Activated T-cell treated with anti-CD3 and anti-CD28 coated beads, Interleukin-2, amount 50 U/mL, for 4 hours (primary cell): ENCODE results near the gene RSPH4A. TPM values are rescaled to one million over a fixed set of nuclear protein-coding genes. Genes with fewer than 3 reads are reported as not detected.
"Not testable (repeated sequence)": the region's sequence is repeated elsewhere in the genome, so short reads cannot be mapped to it uniquely, and the experiment has no call there.

Experiments used
- ATAC-seq, 2 donors: fragments of 200-7000 bp; cut with Tn5 transposase; one replicate each; pipeline ENCODE4 v1.10.0; 2021
- DNase-seq: peaks from one replicate; pipeline ENCODE4 v3.0.0-alpha.2; 2020
- H3K27me3 Mint-ChIP-seq: one replicate; pipeline ENCODE4 v1.8.0; 2021; ENCODE audit warnings: low read depth, mixed read lengths
- H3K36me3 Mint-ChIP-seq: one replicate; pipeline ENCODE4 v1.8.0; 2022; ENCODE audit warnings: mixed read lengths; ENCODE audit not compliant: insufficient read depth
- H3K4me1 Mint-ChIP-seq: one replicate; pipeline ENCODE4 v1.8.0; 2021; ENCODE audit warnings: low read depth, mixed read lengths
- H3K4me3 Mint-ChIP-seq: one replicate; pipeline ENCODE4 v1.8.0; 2021; ENCODE audit warnings: mild to moderate bottlenecking, moderate library complexity, mixed read lengths
- H3K9me3 Mint-ChIP-seq: one replicate; pipeline ENCODE4 v1.8.0; 2021; ENCODE audit warnings: mixed read lengths
- total RNA-seq, 3 donors: library from RNA; stranded (reverse); gene quantifications; one replicate each; pipeline ENCODE4 v1.2.1, GENCODE V29; 2021

RSPH4A gene
- total RNA-seq, 3 donors from 2014 or later, result 0.29 to 0.43 (median 0.40) TPM

DNA sequence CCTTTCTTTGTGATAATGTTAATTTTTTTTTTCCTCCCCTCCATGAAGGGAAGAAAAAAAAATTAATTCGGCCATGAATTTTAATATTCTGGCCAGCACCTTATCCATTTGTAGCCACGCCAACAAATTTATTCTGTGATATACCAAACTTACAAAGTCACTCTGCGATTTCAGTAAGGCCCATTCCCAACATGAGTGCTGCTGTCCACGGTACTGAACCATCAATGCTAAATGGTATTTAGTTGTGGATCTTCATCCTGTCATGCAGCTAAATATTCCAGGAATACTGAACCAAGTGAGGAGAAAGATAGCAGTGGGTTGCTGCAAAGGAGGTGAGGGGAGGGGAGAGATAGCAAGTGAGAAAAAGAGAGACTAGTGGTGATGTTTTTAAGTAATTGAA lies 19.5 kb upstream of the RSPH4A start:
- no peaks in the 10 kb centered on the region for H3K9me3 Mint-ChIP-seq
- no peak overlapping the region for H3K4me3 Mint-ChIP-seq
- ATAC-seq, result no peak
- H3K27me3 Mint-ChIP-seq, result no peaks in the 10 kb centered on the region
- H3K4me1 Mint-ChIP-seq, result no peaks in the 10 kb centered on the region
- H3K36me3 Mint-ChIP-seq, result peaks cover 50% of the 10 kb centered on the region
- DNase-seq, result no peak

DNA sequence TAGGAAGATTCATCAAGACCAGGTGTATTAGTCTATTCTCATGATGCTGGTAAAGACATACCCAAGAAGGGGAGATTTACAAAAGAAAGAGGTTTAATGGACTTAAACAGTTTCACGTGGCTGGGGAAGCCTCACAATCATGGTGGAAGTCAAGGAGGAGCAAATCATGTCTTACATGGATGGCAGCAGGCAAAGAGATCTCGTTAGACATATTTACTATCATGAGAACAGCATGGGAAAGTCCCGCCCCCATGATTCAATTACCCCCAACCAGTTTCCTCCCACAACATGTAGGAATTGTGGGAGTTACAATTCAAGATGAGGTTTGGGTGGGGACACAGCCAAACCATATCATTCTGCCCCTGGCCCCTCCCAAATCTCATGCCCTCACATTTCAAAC lies 12.4 kb upstream of the RSPH4A start:
- H3K27me3 Mint-ChIP-seq, ATAC-seq, DNase-seq, H3K4me3 Mint-ChIP-seq, H3K4me1 Mint-ChIP-seq: not testable (repeated sequence)
- Mint-ChIP-seq H3K36me3 (peaks cover 34% of the 10 kb centered on the region), H3K9me3 (peaks cover 13% of the 10 kb centered on the region)

GRCh38 chr6:116604868-116605267 lies 11.4 kb upstream of the RSPH4A start:
- H3K27me3 Mint-ChIP-seq, DNase-seq, H3K4me1 Mint-ChIP-seq, H3K4me3 Mint-ChIP-seq, ATAC-seq: not testable (repeated sequence)
- peaks cover 30% of the 10 kb centered on the region for H3K36me3 Mint-ChIP-seq
- peaks cover 13% of the 10 kb centered on the region for H3K9me3 Mint-ChIP-seq

DNA sequence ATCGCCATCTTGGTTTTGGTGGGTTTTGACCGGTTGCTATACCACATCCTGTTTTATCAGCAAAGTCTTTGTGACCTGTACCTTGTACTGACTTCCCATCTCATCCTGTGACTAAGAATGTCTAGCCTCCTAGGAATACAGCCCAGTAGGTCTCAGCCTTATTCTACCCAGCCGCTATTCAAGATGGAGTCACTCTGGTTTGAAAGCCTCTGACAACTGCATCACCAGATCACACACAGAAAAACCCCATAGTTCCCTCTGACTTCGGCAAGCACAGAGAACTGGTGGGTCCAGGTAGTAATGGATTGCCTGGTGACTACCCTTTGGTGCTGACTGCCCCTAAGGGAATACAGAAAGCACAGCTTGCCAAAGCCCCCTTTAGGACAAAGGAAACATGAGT lies 10.3 kb upstream of the RSPH4A start:
- no peak overlapping the region for H3K4me3 Mint-ChIP-seq
- DNase-seq, result no peak

GRCh38 chr6:116611056-116611455 lies 5.2 kb upstream of the RSPH4A start:
- ATAC-seq (no peak), DNase-seq (no peak)
- Mint-ChIP-seq H3K4me1 (peaks cover 3% of the 10 kb centered on the region), H3K36me3 (no peaks in the 10 kb centered on the region), H3K4me3 (no peak overlapping the region), H3K27me3 (peaks cover 4% of the 10 kb centered on the region), H3K9me3 (no peaks in the 10 kb centered on the region)

More for the DNA sequence above, 10.3 kb upstream of the RSPH4A start:
- ATAC-seq, result no peak
- Mint-ChIP-seq H3K36me3 (peaks cover 25% of the 10 kb centered on the region), H3K4me1 (no peaks in the 10 kb centered on the region), H3K9me3 (peaks cover 13% of the 10 kb centered on the region), H3K27me3 (no peaks in the 10 kb centered on the region)

DNA sequence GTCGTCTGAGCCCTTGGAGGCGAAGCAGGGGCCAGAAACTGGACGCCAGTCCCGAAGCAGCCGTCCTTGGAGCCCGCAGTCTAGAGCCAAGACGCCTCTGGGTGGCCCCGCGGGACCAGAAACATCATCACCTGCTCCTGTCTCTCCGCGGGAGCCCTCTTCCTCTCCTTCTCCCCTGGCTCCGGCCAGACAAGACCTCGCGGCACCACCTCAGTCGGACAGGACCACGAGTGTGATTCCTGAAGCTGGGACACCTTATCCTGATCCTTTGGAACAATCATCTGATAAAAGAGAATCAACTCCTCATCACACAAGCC lies 416 bp downstream of the RSPH4A start:
- Mint-ChIP-seq H3K4me1 (peaks cover 16% of the 10 kb centered on the region), H3K9me3 (no peaks in the 10 kb centered on the region), H3K4me3 (peak overlapping the region; percentile 86), H3K27me3 (peaks cover 8% of the 10 kb centered on the region), H3K36me3 (no peaks in the 10 kb centered on the region)
- ATAC-seq (peak; percentile 45 to 63), DNase-seq (no peak)

DNA sequence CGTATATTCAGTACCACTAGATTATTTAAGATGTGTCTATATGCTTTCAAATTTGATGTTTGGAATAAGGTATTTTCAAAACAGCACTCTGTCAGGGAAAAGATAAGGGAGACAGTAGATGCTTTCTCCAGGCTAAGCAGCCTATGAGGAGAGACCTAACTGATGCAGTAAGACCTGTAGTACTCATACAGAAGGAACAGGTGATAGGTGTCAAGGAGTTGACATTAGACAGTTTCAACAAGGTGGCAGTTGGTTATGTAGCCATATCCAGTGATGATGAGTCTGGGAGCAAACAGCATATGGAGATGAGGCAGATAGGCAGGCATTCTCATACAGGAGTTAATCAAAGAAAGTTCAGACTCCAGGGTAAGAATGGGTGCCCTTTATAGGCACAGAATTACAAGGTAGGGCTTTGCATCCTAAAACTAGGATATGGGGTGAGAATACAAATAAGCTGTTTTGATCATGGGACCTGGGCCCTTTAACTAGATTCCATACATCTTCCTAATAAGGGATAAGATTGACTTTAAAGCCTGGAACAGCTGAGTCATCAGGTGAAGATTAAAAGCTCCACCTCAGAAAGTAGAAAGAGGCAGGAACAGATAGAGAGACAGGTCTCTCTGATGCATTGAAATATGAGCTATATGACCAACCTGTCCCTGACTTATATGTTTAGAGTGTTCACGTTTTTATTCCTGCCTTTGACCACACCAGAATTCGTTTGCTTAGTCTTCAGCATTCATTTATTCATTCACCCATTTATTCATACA lies 7.9 kb downstream of the RSPH4A start:
- H3K27me3 Mint-ChIP-seq, result no peaks in the 10 kb centered on the region
- no peak overlapping the region for H3K4me3 Mint-ChIP-seq
- H3K36me3 Mint-ChIP-seq, result peaks cover 3% of the 10 kb centered on the region
- DNase-seq, result no peak
- no peaks in the 10 kb centered on the region for H3K9me3 Mint-ChIP-seq
- no peak for ATAC-seq
- H3K4me1 Mint-ChIP-seq, result no peaks in the 10 kb centered on the region

DNA sequence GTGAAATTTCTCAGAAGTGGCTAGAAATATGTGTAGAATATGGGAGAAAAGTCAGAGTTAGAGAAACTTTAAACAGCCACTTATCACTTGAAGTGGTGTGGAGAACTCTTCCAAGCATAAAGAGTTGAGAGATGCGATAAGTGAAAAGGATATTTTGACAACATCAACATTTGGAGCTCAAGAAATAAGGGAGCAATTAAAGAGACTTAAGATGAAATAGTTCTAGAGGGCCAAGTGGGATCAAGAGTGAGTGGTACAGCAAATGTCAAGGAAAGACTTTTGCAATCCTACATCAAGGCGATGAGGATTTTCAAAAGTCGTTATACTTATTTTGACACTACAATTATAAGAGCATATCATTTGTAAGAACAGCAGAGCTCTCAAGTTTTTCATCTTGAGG lies 9.6 kb downstream of the RSPH4A start:
- Mint-ChIP-seq H3K4me1 (peaks cover 5% of the 10 kb centered on the region), H3K36me3 (peaks cover 3% of the 10 kb centered on the region), H3K4me3 (no peak overlapping the region), H3K9me3 (no peaks in the 10 kb centered on the region), H3K27me3 (no peaks in the 10 kb centered on the region)
- DNase-seq (no peak), ATAC-seq (no peak)

- H3K4me1 Mint-ChIP-seq, result peaks cover 5% of the 10 kb centered on the region
- H3K4me3 Mint-ChIP-seq, result no peak overlapping the region
- DNase-seq, result no peak
- ATAC-seq, result no peak
- H3K9me3 Mint-ChIP-seq, result no peaks in the 10 kb centered on the region
- no peaks in the 10 kb centered on the region for H3K27me3 Mint-ChIP-seq
- peaks cover 18% of the 10 kb centered on the region for H3K36me3 Mint-ChIP-seq
These were observed 13.3 kb downstream of the RSPH4A start for GRCh38 chr6:116629563-116629981.

GRCh38 chr6:116631379-116631990 lies 15.2 kb downstream of the RSPH4A start:
- no peak for DNase-seq
- peaks cover 5% of the 10 kb centered on the region for H3K4me1 Mint-ChIP-seq
- no peak for ATAC-seq
- H3K27me3 Mint-ChIP-seq, result no peaks in the 10 kb centered on the region
- H3K36me3 Mint-ChIP-seq, result peaks cover 22% of the 10 kb centered on the region
- no peak overlapping the region for H3K4me3 Mint-ChIP-seq
- no peaks in the 10 kb centered on the region for H3K9me3 Mint-ChIP-seq

DNA sequence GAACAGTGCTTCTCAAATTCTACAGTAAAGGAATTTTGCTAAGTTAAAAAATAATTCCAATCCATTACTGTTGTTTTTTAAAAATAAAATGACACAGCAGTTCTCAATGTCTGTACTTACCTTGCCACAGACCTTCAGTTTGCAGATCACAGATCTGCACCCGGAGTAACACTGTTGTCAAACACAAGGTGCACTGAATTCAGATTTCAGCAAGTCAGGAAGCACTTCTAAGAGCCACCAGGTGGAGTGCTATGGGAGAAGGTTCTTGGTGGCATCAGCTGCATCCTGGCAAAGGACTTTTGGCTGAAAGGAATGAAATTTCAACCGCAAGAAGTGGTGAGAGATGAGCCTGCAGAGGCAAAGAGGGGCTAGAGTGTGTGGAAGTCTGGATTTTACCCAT lies 17.4 kb downstream of the RSPH4A start:
- peaks cover 5% of the 10 kb centered on the region for H3K4me1 Mint-ChIP-seq
- ATAC-seq (no peak), DNase-seq (no peak)
- no peak overlapping the region for H3K4me3 Mint-ChIP-seq
- no peaks in the 10 kb centered on the region for H3K27me3 Mint-ChIP-seq
- H3K36me3 Mint-ChIP-seq, result peaks cover 22% of the 10 kb centered on the region
- H3K9me3 Mint-ChIP-seq, result no peaks in the 10 kb centered on the region

GRCh38 chr6:116648156-116648555 lies 31.9 kb downstream of the RSPH4A start:
- H3K4me3 Mint-ChIP-seq, result no peak overlapping the region
- peaks cover 7% of the 10 kb centered on the region for H3K4me1 Mint-ChIP-seq
- peaks cover 19% of the 10 kb centered on the region for H3K36me3 Mint-ChIP-seq
- no peaks in the 10 kb centered on the region for H3K27me3 Mint-ChIP-seq
- no peak for ATAC-seq
- H3K9me3 Mint-ChIP-seq, result no peaks in the 10 kb centered on the region
- DNase-seq, result no peak

DNA sequence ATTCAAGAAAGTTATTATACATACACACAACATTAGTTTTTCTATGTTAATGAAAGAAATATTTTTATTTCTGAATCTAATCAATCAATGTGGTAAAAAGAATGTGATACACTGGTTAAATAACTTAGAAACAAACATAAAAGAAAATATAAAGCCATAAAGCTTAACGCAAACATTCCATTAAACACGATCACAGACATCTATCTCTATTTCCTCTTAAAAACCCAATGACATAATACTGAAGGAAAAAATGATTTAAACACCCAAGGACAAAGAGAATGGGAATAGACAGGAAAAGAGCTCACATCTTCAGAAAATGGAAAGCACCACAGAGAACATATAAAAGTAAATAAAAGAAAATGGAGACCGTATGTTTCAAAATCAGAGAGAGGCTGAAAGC lies 32.9 kb downstream of the RSPH4A start:
- Mint-ChIP-seq H3K36me3 (peaks cover 14% of the 10 kb centered on the region), H3K9me3 (no peaks in the 10 kb centered on the region), H3K4me3 (no peak overlapping the region), H3K4me1 (peaks cover 7% of the 10 kb centered on the region), H3K27me3 (no peaks in the 10 kb centered on the region)
- DNase-seq, result no peak
- ATAC-seq, result no peak

DNA sequence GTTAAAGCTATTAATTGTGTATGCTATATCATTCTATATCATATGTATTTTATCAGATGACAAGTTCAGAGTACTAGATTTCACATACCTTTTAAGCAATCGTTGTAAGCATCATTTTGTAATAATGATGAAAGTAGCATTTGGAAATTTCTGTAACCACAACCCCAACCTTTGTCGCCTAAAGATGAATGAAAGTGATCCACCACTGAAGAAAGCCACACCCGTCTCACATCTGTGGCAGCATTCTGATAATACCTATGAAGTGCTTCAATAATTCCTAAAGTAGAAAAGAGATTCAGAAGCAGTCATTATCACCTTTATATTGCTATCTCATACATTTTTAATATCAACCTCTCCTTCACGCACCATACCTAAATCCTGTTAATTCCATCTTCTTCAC lies 35.6 kb downstream of the RSPH4A start:
- H3K9me3 Mint-ChIP-seq, result no peaks in the 10 kb centered on the region
- DNase-seq (no peak), ATAC-seq (no peak)
- peaks cover 7% of the 10 kb centered on the region for H3K4me1 Mint-ChIP-seq
- no peak overlapping the region for H3K4me3 Mint-ChIP-seq
- H3K27me3 Mint-ChIP-seq, result no peaks in the 10 kb centered on the region
- peaks cover 13% of the 10 kb centered on the region for H3K36me3 Mint-ChIP-seq

- no peak for ATAC-seq
- H3K9me3 Mint-ChIP-seq, result no peaks in the 10 kb centered on the region
These were observed 45.3 kb downstream of the RSPH4A start for GRCh38 chr6:116661594-116661993.

More at GRCh38 chr6:116661594-116661993, 45.3 kb downstream of the RSPH4A start:
- no peak for DNase-seq
- H3K4me1 Mint-ChIP-seq, result peaks cover 45% of the 10 kb centered on the region
- no peak overlapping the region for H3K4me3 Mint-ChIP-seq
- peaks cover 31% of the 10 kb centered on the region for H3K36me3 Mint-ChIP-seq
- H3K27me3 Mint-ChIP-seq, result no peaks in the 10 kb centered on the region
